Measurements from ENCODE around the gene NQO2. TPM values are rescaled to one million over a fixed set of nuclear protein-coding genes. Genes with fewer than 3 reads are reported as not detected.

Gene NQO2
- total RNA-seq, 1 experiment from 2014 or later: 82.9 TPM

DNA sequence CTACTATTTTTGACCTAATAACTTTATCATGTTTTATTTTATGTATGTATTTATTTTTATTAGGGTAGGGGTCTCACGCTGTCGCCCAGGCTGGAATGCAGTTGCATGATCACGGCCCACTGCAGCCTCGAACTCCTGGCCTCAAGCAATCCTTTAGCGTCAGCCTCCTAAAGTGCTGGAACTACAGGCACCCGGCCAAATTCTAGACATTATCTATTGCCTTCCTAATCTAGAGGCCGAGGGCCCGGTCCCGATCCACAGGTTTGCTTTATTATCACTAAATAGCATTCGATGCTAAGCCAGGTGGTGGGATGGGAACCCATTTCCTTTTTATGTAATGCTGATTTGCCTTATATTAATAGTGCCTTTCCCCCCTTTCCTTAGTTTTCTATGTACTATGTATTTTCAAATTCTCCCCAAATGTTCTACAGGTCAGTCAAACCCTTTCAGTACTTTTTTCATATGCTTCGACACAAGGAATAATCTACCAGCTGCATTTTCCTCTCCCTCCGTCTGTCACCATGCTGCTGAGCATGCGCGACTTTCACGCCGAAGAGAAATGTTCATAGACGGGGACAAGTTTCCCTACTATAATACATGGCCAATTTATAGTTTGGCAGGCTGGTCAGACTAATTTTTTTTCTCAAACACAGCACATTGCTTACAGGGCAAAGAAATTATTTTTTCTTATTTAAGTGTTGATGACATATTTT lies 34.7 kb upstream of the NQO2 start:
- TF ChIP-seq SP1 (IDR thresholded peaks at IDR 0.05; ENCODE audit: low read depth) (no peak), POLR2AphosphoS5 (IDR thresholded peaks at IDR 0.05; ENCODE audit: low read depth, low read length) (no peak), ELF1 (IDR thresholded peaks at IDR 0.05; ENCODE audit: borderline replicate concordance, low read depth) (no peak), TCF7L2 (IDR thresholded peaks at IDR 0.05; ENCODE audit: borderline replicate concordance, extremely low read depth, insufficient read depth, insufficient read length) (no peak), FOSL1 (IDR thresholded peaks at IDR 0.05; ENCODE audit: low read depth) (no peak), SIN3A (IDR thresholded peaks at IDR 0.05; ENCODE audit: low read depth) (no peak)
- TF ChIP-seq, protein P1, sequence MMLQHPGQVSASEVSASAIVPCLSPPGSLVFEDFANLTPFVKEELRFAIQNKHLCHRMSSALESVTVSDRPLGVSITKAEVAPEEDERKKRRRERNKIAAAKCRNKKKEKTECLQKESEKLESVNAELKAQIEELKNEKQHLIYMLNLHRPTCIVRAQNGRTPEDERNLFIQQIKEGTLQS (IDR thresholded peaks at IDR 0.05): no peak
- TF ChIP-seq, protein P2, sequence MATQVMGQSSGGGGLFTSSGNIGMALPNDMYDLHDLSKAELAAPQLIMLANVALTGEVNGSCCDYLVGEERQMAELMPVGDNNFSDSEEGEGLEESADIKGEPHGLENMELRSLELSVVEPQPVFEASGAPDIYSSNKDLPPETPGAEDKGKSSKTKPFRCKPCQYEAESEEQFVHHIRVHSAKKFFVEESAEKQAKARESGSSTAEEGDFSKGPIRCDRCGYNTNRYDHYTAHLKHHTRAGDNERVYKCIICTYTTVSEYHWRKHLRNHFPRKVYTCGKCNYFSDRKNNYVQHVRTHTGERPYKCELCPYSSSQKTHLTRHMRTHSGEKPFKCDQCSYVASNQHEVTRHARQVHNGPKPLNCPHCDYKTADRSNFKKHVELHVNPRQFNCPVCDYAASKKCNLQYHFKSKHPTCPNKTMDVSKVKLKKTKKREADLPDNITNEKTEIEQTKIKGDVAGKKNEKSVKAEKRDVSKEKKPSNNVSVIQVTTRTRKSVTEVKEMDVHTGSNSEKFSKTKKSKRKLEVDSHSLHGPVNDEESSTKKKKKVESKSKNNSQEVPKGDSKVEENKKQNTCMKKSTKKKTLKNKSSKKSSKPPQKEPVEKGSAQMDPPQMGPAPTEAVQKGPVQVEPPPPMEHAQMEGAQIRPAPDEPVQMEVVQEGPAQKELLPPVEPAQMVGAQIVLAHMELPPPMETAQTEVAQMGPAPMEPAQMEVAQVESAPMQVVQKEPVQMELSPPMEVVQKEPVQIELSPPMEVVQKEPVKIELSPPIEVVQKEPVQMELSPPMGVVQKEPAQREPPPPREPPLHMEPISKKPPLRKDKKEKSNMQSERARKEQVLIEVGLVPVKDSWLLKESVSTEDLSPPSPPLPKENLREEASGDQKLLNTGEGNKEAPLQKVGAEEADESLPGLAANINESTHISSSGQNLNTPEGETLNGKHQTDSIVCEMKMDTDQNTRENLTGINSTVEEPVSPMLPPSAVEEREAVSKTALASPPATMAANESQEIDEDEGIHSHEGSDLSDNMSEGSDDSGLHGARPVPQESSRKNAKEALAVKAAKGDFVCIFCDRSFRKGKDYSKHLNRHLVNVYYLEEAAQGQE (IDR thresholded peaks at IDR 0.05; ENCODE audit: low read depth): no peak
- CTCF ChIA-PET: interaction anchor here (2.2 kb wide), 1 partner anchor 12 kb away, joined by 8 read pairs; no protein-coding TSS in a partner anchor

More for the DNA sequence above, 34.7 kb upstream of the NQO2 start:
- Histone ChIP-seq H3K9ac (ENCODE audit: low read length) (no peak overlapping the region), H3K27ac (ENCODE audit: low read depth, low read length) (no peak overlapping the region), H3K9me3 (ENCODE audit: control insufficient read depth in 1 of 2, insufficient read depth in 1 of 2, low read depth in 1 of 2, low read length in 2 of 2) (no peaks in the 10 kb centered on the region), H2AFZ (ENCODE audit: low read depth, low read length, poor library complexity, severe bottlenecking) (no peak overlapping the region), H3K79me2 (ENCODE audit: insufficient read depth, low read length) (peaks cover 30% of the 10 kb centered on the region), H3K4me1 (ENCODE audit: control insufficient read depth in 1 of 2, insufficient read depth in 2 of 2, low read length in 2 of 2) (peaks cover 4 to 30% of the 10 kb centered on the region in 2 experiments), H3K27me3 (ENCODE audit: insufficient read depth, low read length) (no peaks in the 10 kb centered on the region), H3K36me3 (ENCODE audit: control insufficient read depth in 1 of 2, insufficient read depth in 2 of 2, low read length in 2 of 2) (no peaks in the 10 kb centered on the region), H4K20me1 (ENCODE audit: insufficient read depth) (no peaks in the 10 kb centered on the region), H3K4me3 (replicated peaks in 1 of 2; ENCODE audit: low read depth in 1 of 2, low read length in 2 of 2) (no peak overlapping the region), H3K4me2 (ENCODE audit: low read length) (no peak overlapping the region), H3K9me2 (ENCODE audit: insufficient read depth) (no peaks in the 10 kb centered on the region)
- ATAC-seq (no peak), DNase-seq (ENCODE audit: low read depth, low spot score) (no peak)
- intact Hi-C loops (cut with micrococcal nuclease): no loop called here
- ChIA-PET POLR2A (no interaction called here), RAD21 (ENCODE audit: low non-redundant PET in 1 of 2, low total read pairs in 2 of 2, uncharacterized antibody in 2 of 2, unreplicated experiment in 2 of 2) (no interaction called here)
- BruUV-seq (replicated peaks): no TSS peak
